ENCODE results near the gene EHBP1L1.

The EHBP1L1 gene

GRCh38 chr11:65553301-65554001 is 22.4 kb upstream of the EHBP1L1 start:
- Mint-ChIP-seq H3K36me3 (peaks cover 4 to 9% of the 10 kb centered on the region in 2 donors), H3K27ac (no peak overlapping the region), H3K4me3 (no peak overlapping the region), H3K9me3 (no peaks in the 10 kb centered on the region), H3K4me1 (peaks cover 47 to 66% of the 10 kb centered on the region in 2 donors), H3K27me3 (no peaks in the 10 kb centered on the region)
- no peak for DNase-seq
- peak; percentile 27 to 35 for ATAC-seq (replicated peaks)

- Mint-ChIP-seq H3K4me3 (no peak overlapping the region), H3K36me3 (peaks cover 4 to 7% of the 10 kb centered on the region in 2 donors), H3K27ac (peak overlapping the region; percentile 25), H3K27me3 (no peaks in the 10 kb centered on the region), H3K4me1 (peaks cover 41 to 66% of the 10 kb centered on the region in 2 donors), H3K9me3 (no peaks in the 10 kb centered on the region)
- ATAC-seq (replicated peaks) (no peak), DNase-seq (no peak)
Observed at GRCh38 chr11:65554057-65554818, 21.6 kb upstream of the EHBP1L1 start.

GRCh38 chr11:65554842-65555430 is 20.9 kb upstream of the EHBP1L1 start:
- Mint-ChIP-seq H3K27me3 (no peaks in the 10 kb centered on the region), H3K4me3 (no peak overlapping the region), H3K4me1 (peaks cover 44 to 70% of the 10 kb centered on the region in 2 donors), H3K27ac (no peak overlapping the region), H3K36me3 (peaks cover 2 to 7% of the 10 kb centered on the region in 2 donors), H3K9me3 (no peaks in the 10 kb centered on the region)
- ATAC-seq (replicated peaks): no peak
- no peak for DNase-seq

- H3K27ac Mint-ChIP-seq: no peak overlapping the region
- ATAC-seq (replicated peaks) (no peak), DNase-seq (no peak)
- H3K4me1 Mint-ChIP-seq: peaks cover 51 to 77% of the 10 kb centered on the region in 2 donors
- H3K9me3 Mint-ChIP-seq: no peaks in the 10 kb centered on the region
- H3K27me3 Mint-ChIP-seq: peaks cover 0 to 4% of the 10 kb centered on the region in 2 donors
- no peak overlapping the region for H3K4me3 Mint-ChIP-seq
- peaks cover 2 to 7% of the 10 kb centered on the region in 2 donors for H3K36me3 Mint-ChIP-seq
Observed at GRCh38 chr11:65555693-65556231, 20.1 kb upstream of the EHBP1L1 start.

GRCh38 chr11:65556470-65557279 is 19.2 kb upstream of the EHBP1L1 start:
- H3K36me3 Mint-ChIP-seq: peaks cover 0 to 2% of the 10 kb centered on the region in 2 donors
- ATAC-seq (replicated peaks): no peak

GRCh38 chr11:65557280-65558001 is 18.4 kb upstream of the EHBP1L1 start:
- no peaks in the 10 kb centered on the region for H3K36me3 Mint-ChIP-seq
- H3K27me3 Mint-ChIP-seq: peaks cover 0 to 4% of the 10 kb centered on the region in 2 donors
- H3K27ac Mint-ChIP-seq: peak overlapping the region; percentile 75
- ATAC-seq (replicated peaks): peak; percentile 21 to 28
- no peak for DNase-seq
- peaks cover 41 to 60% of the 10 kb centered on the region in 2 donors for H3K4me1 Mint-ChIP-seq
- peak overlapping the region; percentile 71 to 84 for H3K4me3 Mint-ChIP-seq
- H3K9me3 Mint-ChIP-seq: no peaks in the 10 kb centered on the region

More at GRCh38 chr11:65556470-65557279, 19.2 kb upstream of the EHBP1L1 start:
- Mint-ChIP-seq H3K27me3 (peaks cover 0 to 4% of the 10 kb centered on the region in 2 donors), H3K4me3 (peak overlapping the region; percentile 71 to 84), H3K9me3 (no peaks in the 10 kb centered on the region), H3K4me1 (peaks cover 46 to 68% of the 10 kb centered on the region in 2 donors), H3K27ac (peak overlapping the region; percentile 75)
- DNase-seq: no peak

GRCh38 chr11:65558002-65558929 is 17.6 kb upstream of the EHBP1L1 start, which contains the start of gene LTBP3:
Gene LTBP3, minus strand, starts transcription at chr11:65558359. Its CDS starts 400 bp downstream, at chr11:65557959.
- no peak for DNase-seq
- Mint-ChIP-seq H3K9me3 (no peaks in the 10 kb centered on the region), H3K36me3 (no peaks in the 10 kb centered on the region), H3K4me1 (peaks cover 35 to 54% of the 10 kb centered on the region in 2 donors), H3K27me3 (peaks cover 0 to 4% of the 10 kb centered on the region in 2 donors), H3K27ac (peak within 1 kb of the TSS; percentile 85), H3K4me3 (peak within 1 kb of the TSS; percentile 80 to 84)
- peak; percentile 66 to 77 for ATAC-seq (replicated peaks)

- ATAC-seq (replicated peaks): no peak
- H3K36me3 Mint-ChIP-seq: no peaks in the 10 kb centered on the region
- H3K27ac Mint-ChIP-seq: peak overlapping the region; percentile 71
- peaks cover 35 to 54% of the 10 kb centered on the region in 2 donors for H3K4me1 Mint-ChIP-seq
- peaks cover 0 to 4% of the 10 kb centered on the region in 2 donors for H3K27me3 Mint-ChIP-seq
- peak overlapping the region in 1 of 2 donors; percentile 84 for H3K4me3 Mint-ChIP-seq
- no peak for DNase-seq
- no peaks in the 10 kb centered on the region for H3K9me3 Mint-ChIP-seq
Observed at GRCh38 chr11:65558930-65559509, 16.8 kb upstream of the EHBP1L1 start.

GRCh38 chr11:65559535-65559934 is 16.3 kb upstream of the EHBP1L1 start:
- Mint-ChIP-seq H3K4me1 (peaks cover 32 to 49% of the 10 kb centered on the region in 2 donors), H3K27me3 (peaks cover 0 to 4% of the 10 kb centered on the region in 2 donors), H3K27ac (no peak overlapping the region), H3K36me3 (no peaks in the 10 kb centered on the region), H3K9me3 (no peaks in the 10 kb centered on the region), H3K4me3 (no peak overlapping the region)
- ATAC-seq (replicated peaks) (peak in 1 of 2 donors; percentile 33), DNase-seq (no peak)

- ATAC-seq (replicated peaks): no peak
- H3K4me1 Mint-ChIP-seq: peaks cover 29 to 48% of the 10 kb centered on the region in 2 donors
- H3K4me3 Mint-ChIP-seq: no peak overlapping the region
- H3K36me3 Mint-ChIP-seq: no peaks in the 10 kb centered on the region
- H3K27me3 Mint-ChIP-seq: peaks cover 0 to 4% of the 10 kb centered on the region in 2 donors
- peak overlapping the region; percentile 49 for H3K27ac Mint-ChIP-seq
- no peak for DNase-seq
- no peaks in the 10 kb centered on the region for H3K9me3 Mint-ChIP-seq
Observed at GRCh38 chr11:65559951-65560537, 15.8 kb upstream of the EHBP1L1 start.

- H3K4me3 Mint-ChIP-seq: peak overlapping the region in 1 of 2 donors; percentile 33
- no peaks in the 10 kb centered on the region for H3K9me3 Mint-ChIP-seq
- no peaks in the 10 kb centered on the region for H3K36me3 Mint-ChIP-seq
- ATAC-seq (replicated peaks): no peak
- H3K27me3 Mint-ChIP-seq: peaks cover 0 to 4% of the 10 kb centered on the region in 2 donors
- no peak overlapping the region for H3K27ac Mint-ChIP-seq
- no peak for DNase-seq
- H3K4me1 Mint-ChIP-seq: peaks cover 32 to 51% of the 10 kb centered on the region in 2 donors
Observed at GRCh38 chr11:65560555-65561418, 15.1 kb upstream of the EHBP1L1 start.
